Measurements from ENCODE around the gene IDNK.

IDNK gene

GRCh38 chr9:83691492-83691891 lies 68.5 kb downstream of the IDNK start:
- Histone ChIP-seq H3K9ac (ENCODE audit: low read depth, low read length) (no peak overlapping the region), H3K4me1 (ENCODE audit: control insufficient read depth, insufficient read depth, low read length) (peaks cover 7% of the 10 kb centered on the region; the same call in 1 of the 2 replicates), H3K27ac (ENCODE audit: low read depth, low read length) (no peak overlapping the region), H3K27me3 (ENCODE audit: control insufficient read depth, insufficient read depth, low read length) (no peaks in the 10 kb centered on the region), H3K4me3 (ENCODE audit: low read depth, low read length) (no peak overlapping the region), H3K36me3 (ENCODE audit: control insufficient read depth, insufficient read depth, low read length) (0 out of 2 replicates have a peak, but pooled peaks cover 4% of the 10 kb centered on the region), H3K9me3 (ENCODE audit: control insufficient read depth, insufficient read depth, low read length) (no peaks in the 10 kb centered on the region)

Measured in HUES48 (cell line).